Adrenal gland (tissue), 5 donors: ENCODE results near the gene HABP4.

ENCODE experiments used
- POLR2A ChIP-seq, 2 donors: fragments of 450-650 bp; IDR thresholded peaks; one replicate each; pipeline ENCODE4 v1.6.1; 2017; ENCODE audit warnings: antibody characterized with exemption in 2 of 2, mild to moderate bottlenecking in 2 of 2, moderate library complexity in 1 of 2
- TF ChIP-seq, protein P1 (sequence below), 6 experiments: fragments of 450-650 bp in 4 of 6; fragments of 200-600 bp in 2 of 6; sonication (generic) in 1 of 6; IDR thresholded peaks; 1 replicate in 5 of 6; 2 replicates in 1 of 6; pipeline versions ENCODE4 v1.5.1 to v1.8.0; 2016 to 2021; ENCODE audit warnings: antibody characterized with exemption in 6 of 6, mild to moderate bottlenecking in 2 of 6, moderate library complexity in 1 of 6
- donor health status: DM: no; HTN: no; CAD: no.

DNA sequence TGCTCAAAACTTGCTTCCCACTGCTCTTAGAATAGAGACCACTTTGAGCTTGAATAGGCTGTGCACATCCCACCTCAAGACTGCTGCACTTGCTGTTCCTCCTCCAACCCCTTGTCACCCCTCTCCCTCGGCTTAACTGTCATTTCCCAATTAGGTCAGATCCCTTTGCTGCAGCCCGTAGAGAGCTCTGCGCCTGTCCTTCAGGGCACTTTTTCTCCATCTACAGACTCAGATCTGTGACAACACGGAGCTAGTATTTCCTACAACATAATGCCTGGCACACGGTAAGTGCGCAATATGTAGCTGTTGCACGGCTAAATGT is 485 bp upstream of the HABP4 start:
- TF ChIP-seq, protein P1, sequence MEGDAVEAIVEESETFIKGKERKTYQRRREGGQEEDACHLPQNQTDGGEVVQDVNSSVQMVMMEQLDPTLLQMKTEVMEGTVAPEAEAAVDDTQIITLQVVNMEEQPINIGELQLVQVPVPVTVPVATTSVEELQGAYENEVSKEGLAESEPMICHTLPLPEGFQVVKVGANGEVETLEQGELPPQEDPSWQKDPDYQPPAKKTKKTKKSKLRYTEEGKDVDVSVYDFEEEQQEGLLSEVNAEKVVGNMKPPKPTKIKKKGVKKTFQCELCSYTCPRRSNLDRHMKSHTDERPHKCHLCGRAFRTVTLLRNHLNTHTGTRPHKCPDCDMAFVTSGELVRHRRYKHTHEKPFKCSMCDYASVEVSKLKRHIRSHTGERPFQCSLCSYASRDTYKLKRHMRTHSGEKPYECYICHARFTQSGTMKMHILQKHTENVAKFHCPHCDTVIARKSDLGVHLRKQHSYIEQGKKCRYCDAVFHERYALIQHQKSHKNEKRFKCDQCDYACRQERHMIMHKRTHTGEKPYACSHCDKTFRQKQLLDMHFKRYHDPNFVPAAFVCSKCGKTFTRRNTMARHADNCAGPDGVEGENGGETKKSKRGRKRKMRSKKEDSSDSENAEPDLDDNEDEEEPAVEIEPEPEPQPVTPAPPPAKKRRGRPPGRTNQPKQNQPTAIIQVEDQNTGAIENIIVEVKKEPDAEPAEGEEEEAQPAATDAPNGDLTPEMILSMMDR (IDR thresholded peaks at IDR 0.05) = no peak
- no peak for TF ChIP-seq POLR2A (IDR thresholded peaks at IDR 0.05)
